ENCODE measurements around the gene ADAMTS7.
"Not testable (repeated sequence)": the region's sequence is repeated elsewhere in the genome, so short reads cannot be mapped to it uniquely, and the experiment has no call there.

ADAMTS7 gene

GRCh38 chr15:78782402-78782801 is 28.9 kb downstream of the ADAMTS7 start:
- DNase-seq (ENCODE audit: low read depth in 2 of 2) = not testable (repeated sequence)

- DNase-seq (ENCODE audit: low read depth in 2 of 2) = not testable (repeated sequence)
These were observed 29.9 kb downstream of the ADAMTS7 start for GRCh38 chr15:78781381-78781780.

GRCh38 chr15:78779975-78780374 is 31.3 kb downstream of the ADAMTS7 start:
- not testable (repeated sequence) for DNase-seq (ENCODE audit: low read depth in 2 of 2)

GRCh38 chr15:78779176-78779785 is 32.0 kb downstream of the ADAMTS7 start:
- not testable (repeated sequence) for DNase-seq (ENCODE audit: low read depth in 2 of 2)

- no peak for DNase-seq (ENCODE audit: low read depth in 2 of 2)
These were observed 32.8 kb downstream of the ADAMTS7 start for GRCh38 chr15:78778422-78778821.

- not testable (repeated sequence) for DNase-seq (ENCODE audit: low read depth in 2 of 2)
These were observed 33.3 kb downstream of the ADAMTS7 start for GRCh38 chr15:78777953-78778345.

- not testable (repeated sequence) for DNase-seq (ENCODE audit: low read depth in 2 of 2)
These were observed 33.8 kb downstream of the ADAMTS7 start for GRCh38 chr15:78777290-78777952.

GRCh38 chr15:78776046-78776925 is 35.0 kb downstream of the ADAMTS7 start:
- not testable (repeated sequence) for DNase-seq (ENCODE audit: low read depth in 2 of 2)

GRCh38 chr15:78775472-78775871 is 35.8 kb downstream of the ADAMTS7 start:
- no peak for DNase-seq (ENCODE audit: low read depth in 2 of 2)

- DNase-seq (ENCODE audit: low read depth in 2 of 2) = not testable (repeated sequence)
These were observed 36.7 kb downstream of the ADAMTS7 start for GRCh38 chr15:78774451-78774990.

- DNase-seq (ENCODE audit: low read depth in 2 of 2) = not testable (repeated sequence)
These were observed 37.4 kb downstream of the ADAMTS7 start for GRCh38 chr15:78773765-78774450.

GRCh38 chr15:78772738-78773137 is 38.5 kb downstream of the ADAMTS7 start:
- DNase-seq (ENCODE audit: low read depth in 2 of 2) = no peak

- DNase-seq (ENCODE audit: low read depth in 2 of 2) = not testable (repeated sequence)
These were observed 39.7 kb downstream of the ADAMTS7 start for GRCh38 chr15:78771436-78772000.

GRCh38 chr15:78771020-78771419 is 40.2 kb downstream of the ADAMTS7 start:
- DNase-seq (ENCODE audit: low read depth in 2 of 2) = not testable (repeated sequence)

- DNase-seq (ENCODE audit: low read depth in 2 of 2) = not testable (repeated sequence)
These were observed 41.6 kb downstream of the ADAMTS7 start for GRCh38 chr15:78769473-78770225.

- DNase-seq (ENCODE audit: low read depth in 2 of 2) = no peak
These were observed 42.5 kb downstream of the ADAMTS7 start for GRCh38 chr15:78768531-78769408.

GRCh38 chr15:78768096-78768495 is 43.2 kb downstream of the ADAMTS7 start:
- DNase-seq (ENCODE audit: low read depth in 2 of 2) = no peak

GRCh38 chr15:78767331-78767951 is 43.8 kb downstream of the ADAMTS7 start:
- no peak for DNase-seq (ENCODE audit: low read depth in 2 of 2)

- not testable (repeated sequence) for DNase-seq (ENCODE audit: low read depth in 2 of 2)
These were observed 44.6 kb downstream of the ADAMTS7 start for GRCh38 chr15:78766641-78767071.
